ENCODE results near the gene RSBN1. TPM values are rescaled to one million over a fixed set of nuclear protein-coding genes. Genes with fewer than 3 reads are reported as not detected.
A peak's percentile ranks its signal among the peaks of the same experiment; 100 is the strongest.

RSBN1 gene
- total RNA-seq, 1 donor from 2014 or later: 14.1 TPM

- Histone ChIP-seq H3K36me3 (ENCODE audit: control insufficient read depth in 3 of 3, insufficient read depth in 3 of 3, low read length in 3 of 3) (no peaks in the 10 kb centered on the region), H3K9ac (ENCODE audit: low read depth in 1 of 3, low read length in 3 of 3) (peak overlapping the region in 1 of 3 donors; percentile 45), H3K4me3 (ENCODE audit: low read length in 3 of 3) (peak overlapping the region; percentile 11 to 30 (median 18)), H3K27ac (ENCODE audit: low read depth, low read length) (peak overlapping the region; percentile 63), H3K27me3 (ENCODE audit: control insufficient read depth in 3 of 3, insufficient read depth in 3 of 3, low read length in 3 of 3) (no peaks in the 10 kb centered on the region), H3K9me3 (ENCODE audit: control insufficient read depth in 3 of 3, low read length in 3 of 3) (no peaks in the 10 kb centered on the region), H3K4me1 (ENCODE audit: control insufficient read depth in 3 of 3, insufficient read depth in 3 of 3, low read length in 3 of 3) (peaks cover 31 to 42% (median 37%) of the 10 kb centered on the region in 3 donors)
These were observed 28.8 kb downstream of the RSBN1 start for GRCh38 chr1:113783254-113784103.

DNA sequence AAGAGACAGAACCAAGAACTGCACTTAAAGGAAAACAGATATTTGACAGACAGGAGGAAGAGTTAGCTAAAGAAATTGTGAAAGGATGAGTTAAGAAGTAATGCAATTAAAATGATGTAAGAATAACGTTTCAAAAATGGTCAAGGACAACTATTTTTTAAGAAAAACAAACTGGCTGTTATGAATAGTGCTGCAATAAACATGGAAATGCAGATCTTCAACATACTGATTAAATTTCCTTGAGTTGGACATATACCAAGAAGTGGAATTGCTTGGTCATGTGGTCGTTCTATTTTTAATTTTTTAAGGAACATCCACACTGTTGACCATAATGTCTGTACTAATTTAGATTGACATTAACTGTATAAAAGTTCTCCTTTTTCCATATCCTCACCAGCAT lies 29.9 kb downstream of the RSBN1 start:
- H3K36me3 ChIP-seq (ENCODE audit: control insufficient read depth in 3 of 3, insufficient read depth in 3 of 3, low read length in 3 of 3): peaks cover 0 to 3% (median 0%) of the 10 kb centered on the region in 3 donors

GRCh38 chr1:113780374-113781146 lies 31.7 kb downstream of the RSBN1 start:
- H3K4me3 ChIP-seq (ENCODE audit: low read length in 3 of 3): no peak overlapping the region
- peaks cover 29 to 37% (median 29%) of the 10 kb centered on the region in 3 donors for H3K4me1 ChIP-seq (ENCODE audit: control insufficient read depth in 3 of 3, insufficient read depth in 3 of 3, low read length in 3 of 3)
- H3K9ac ChIP-seq (ENCODE audit: low read depth in 1 of 3, low read length in 3 of 3): no peak overlapping the region
- H3K27me3 ChIP-seq (ENCODE audit: control insufficient read depth in 3 of 3, insufficient read depth in 3 of 3, low read length in 3 of 3): no peaks in the 10 kb centered on the region
- H3K36me3 ChIP-seq (ENCODE audit: control insufficient read depth in 3 of 3, insufficient read depth in 3 of 3, low read length in 3 of 3): peaks cover 3 to 13% (median 10%) of the 10 kb centered on the region in 3 donors
- no peaks in the 10 kb centered on the region for H3K9me3 ChIP-seq (ENCODE audit: control insufficient read depth in 3 of 3, low read length in 3 of 3)
- no peak overlapping the region for H3K27ac ChIP-seq (ENCODE audit: low read depth, low read length)

More for the DNA sequence above, 29.9 kb downstream of the RSBN1 start:
- H3K4me1 ChIP-seq (ENCODE audit: control insufficient read depth in 3 of 3, insufficient read depth in 3 of 3, low read length in 3 of 3): peaks cover 31 to 42% (median 37%) of the 10 kb centered on the region in 3 donors
- H3K9me3 ChIP-seq (ENCODE audit: control insufficient read depth in 3 of 3, low read length in 3 of 3): no peaks in the 10 kb centered on the region
- H3K27me3 ChIP-seq (ENCODE audit: control insufficient read depth in 3 of 3, insufficient read depth in 3 of 3, low read length in 3 of 3): no peaks in the 10 kb centered on the region
- H3K9ac ChIP-seq (ENCODE audit: low read depth in 1 of 3, low read length in 3 of 3): no peak overlapping the region
- peak overlapping the region; percentile 19 for H3K27ac ChIP-seq (ENCODE audit: low read depth, low read length)
- no peak overlapping the region for H3K4me3 ChIP-seq (ENCODE audit: low read length in 3 of 3)

- Histone ChIP-seq H3K27ac (ENCODE audit: low read depth, low read length) (no peak overlapping the region), H3K27me3 (ENCODE audit: control insufficient read depth in 3 of 3, insufficient read depth in 3 of 3, low read length in 3 of 3) (no peaks in the 10 kb centered on the region), H3K4me3 (ENCODE audit: low read length in 3 of 3) (no peak overlapping the region), H3K9me3 (ENCODE audit: control insufficient read depth in 3 of 3, low read length in 3 of 3) (no peaks in the 10 kb centered on the region), H3K4me1 (ENCODE audit: control insufficient read depth in 3 of 3, insufficient read depth in 3 of 3, low read length in 3 of 3) (peaks cover 23 to 34% (median 23%) of the 10 kb centered on the region in 3 donors), H3K36me3 (ENCODE audit: control insufficient read depth in 3 of 3, insufficient read depth in 3 of 3, low read length in 3 of 3) (peaks cover 3 to 14% (median 10%) of the 10 kb centered on the region in 3 donors), H3K9ac (ENCODE audit: low read depth in 1 of 3, low read length in 3 of 3) (no peak overlapping the region)
These were observed 32.7 kb downstream of the RSBN1 start for GRCh38 chr1:113779542-113779941.

- no peaks in the 10 kb centered on the region for H3K27me3 ChIP-seq (ENCODE audit: control insufficient read depth in 3 of 3, insufficient read depth in 3 of 3, low read length in 3 of 3)
- H3K27ac ChIP-seq (ENCODE audit: low read depth, low read length): no peak overlapping the region
- H3K9ac ChIP-seq (ENCODE audit: low read depth in 1 of 3, low read length in 3 of 3): no peak overlapping the region
- no peak overlapping the region for H3K4me3 ChIP-seq (ENCODE audit: low read length in 3 of 3)
- peaks cover 9 to 14% (median 11%) of the 10 kb centered on the region in 3 donors for H3K4me1 ChIP-seq (ENCODE audit: control insufficient read depth in 3 of 3, insufficient read depth in 3 of 3, low read length in 3 of 3)
- peaks cover 6 to 14% (median 13%) of the 10 kb centered on the region in 3 donors for H3K36me3 ChIP-seq (ENCODE audit: control insufficient read depth in 3 of 3, insufficient read depth in 3 of 3, low read length in 3 of 3)
- no peaks in the 10 kb centered on the region for H3K9me3 ChIP-seq (ENCODE audit: control insufficient read depth in 3 of 3, low read length in 3 of 3)
These were observed 34.7 kb downstream of the RSBN1 start for GRCh38 chr1:113777561-113777960.

GRCh38 chr1:113770031-113770430 lies 42.2 kb downstream of the RSBN1 start:
- Histone ChIP-seq H3K36me3 (ENCODE audit: control insufficient read depth in 3 of 3, insufficient read depth in 3 of 3, low read length in 3 of 3) (peaks cover 8 to 27% (median 23%) of the 10 kb centered on the region in 3 donors), H3K9me3 (ENCODE audit: control insufficient read depth in 3 of 3, low read length in 3 of 3) (no peaks in the 10 kb centered on the region), H3K4me1 (ENCODE audit: control insufficient read depth in 3 of 3, insufficient read depth in 3 of 3, low read length in 3 of 3) (no peaks in the 10 kb centered on the region), H3K27me3 (ENCODE audit: control insufficient read depth in 3 of 3, insufficient read depth in 3 of 3, low read length in 3 of 3) (no peaks in the 10 kb centered on the region), H3K9ac (ENCODE audit: low read depth in 1 of 3, low read length in 3 of 3) (no peak overlapping the region), H3K27ac (ENCODE audit: low read depth, low read length) (no peak overlapping the region), H3K4me3 (ENCODE audit: low read length in 3 of 3) (no peak overlapping the region)

DNA sequence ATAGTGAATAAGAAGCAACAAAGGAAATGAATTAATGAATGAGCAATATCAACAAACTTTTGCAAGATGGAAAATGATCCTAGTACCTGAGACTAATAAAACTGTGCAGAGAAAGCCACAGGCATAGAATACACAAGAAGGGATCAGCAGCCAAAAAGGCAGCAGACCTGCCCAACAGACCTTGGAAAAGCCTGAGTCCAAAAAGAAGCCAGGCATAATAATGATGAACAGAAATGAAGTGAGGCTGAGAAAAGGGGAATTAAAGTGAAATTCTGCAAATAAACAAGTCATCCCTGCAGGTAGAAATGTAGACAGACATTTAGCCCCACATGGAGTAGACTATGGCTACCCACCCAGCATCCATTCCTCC lies 42.7 kb downstream of the RSBN1 start:
- Histone ChIP-seq H3K27me3 (ENCODE audit: control insufficient read depth in 3 of 3, insufficient read depth in 3 of 3, low read length in 3 of 3) (no peaks in the 10 kb centered on the region), H3K9me3 (ENCODE audit: control insufficient read depth in 3 of 3, low read length in 3 of 3) (no peaks in the 10 kb centered on the region), H3K4me1 (ENCODE audit: control insufficient read depth in 3 of 3, insufficient read depth in 3 of 3, low read length in 3 of 3) (no peaks in the 10 kb centered on the region), H3K27ac (ENCODE audit: low read depth, low read length) (no peak overlapping the region), H3K36me3 (ENCODE audit: control insufficient read depth in 3 of 3, insufficient read depth in 3 of 3, low read length in 3 of 3) (peaks cover 10 to 27% (median 23%) of the 10 kb centered on the region in 3 donors), H3K4me3 (ENCODE audit: low read length in 3 of 3) (no peak overlapping the region), H3K9ac (ENCODE audit: low read depth in 1 of 3, low read length in 3 of 3) (no peak overlapping the region)

DNA sequence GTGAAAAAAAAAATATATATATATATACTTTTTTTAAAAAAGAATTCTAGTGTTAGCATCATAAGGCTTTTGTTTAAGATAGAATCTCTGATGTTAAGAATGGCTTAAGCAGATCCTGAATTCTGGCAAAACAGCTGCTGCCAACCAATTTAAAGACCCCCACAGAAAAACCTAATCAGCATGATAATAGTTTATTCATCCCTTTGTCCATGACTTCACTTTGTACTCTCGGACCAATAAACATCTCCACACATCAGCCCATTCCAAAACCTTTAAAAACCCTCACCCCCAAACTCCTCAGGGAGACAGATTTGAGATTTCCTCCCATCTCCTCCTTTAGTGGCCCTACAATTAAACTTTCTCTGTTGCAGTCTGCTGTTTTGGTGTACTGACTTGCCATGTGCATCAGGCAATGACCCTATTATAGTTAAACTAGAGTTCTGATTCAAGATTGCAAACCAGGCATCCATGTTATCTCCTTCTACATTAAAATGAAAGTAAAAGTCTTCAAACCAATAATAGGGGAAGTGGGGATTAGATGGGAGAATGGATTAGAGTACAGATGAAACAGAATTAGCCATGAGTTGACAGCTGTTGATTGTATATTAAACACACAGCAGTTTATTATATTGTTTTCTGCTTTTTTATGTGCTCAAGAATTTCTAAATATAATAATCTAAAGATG lies 43.2 kb downstream of the RSBN1 start:
- H3K4me3 ChIP-seq (ENCODE audit: low read length in 3 of 3): no peak overlapping the region
- peak overlapping the region in 1 of 3 donors; percentile 7 for H3K9ac ChIP-seq (ENCODE audit: low read depth in 1 of 3, low read length in 3 of 3)
- H3K27me3 ChIP-seq (ENCODE audit: control insufficient read depth in 3 of 3, insufficient read depth in 3 of 3, low read length in 3 of 3): no peaks in the 10 kb centered on the region
- H3K4me1 ChIP-seq (ENCODE audit: control insufficient read depth in 3 of 3, insufficient read depth in 3 of 3, low read length in 3 of 3): no peaks in the 10 kb centered on the region
- no peak overlapping the region for H3K27ac ChIP-seq (ENCODE audit: low read depth, low read length)
- no peaks in the 10 kb centered on the region for H3K9me3 ChIP-seq (ENCODE audit: control insufficient read depth in 3 of 3, low read length in 3 of 3)
- H3K36me3 ChIP-seq (ENCODE audit: control insufficient read depth in 3 of 3, insufficient read depth in 3 of 3, low read length in 3 of 3): peaks cover 10 to 27% (median 23%) of the 10 kb centered on the region in 3 donors

DNA sequence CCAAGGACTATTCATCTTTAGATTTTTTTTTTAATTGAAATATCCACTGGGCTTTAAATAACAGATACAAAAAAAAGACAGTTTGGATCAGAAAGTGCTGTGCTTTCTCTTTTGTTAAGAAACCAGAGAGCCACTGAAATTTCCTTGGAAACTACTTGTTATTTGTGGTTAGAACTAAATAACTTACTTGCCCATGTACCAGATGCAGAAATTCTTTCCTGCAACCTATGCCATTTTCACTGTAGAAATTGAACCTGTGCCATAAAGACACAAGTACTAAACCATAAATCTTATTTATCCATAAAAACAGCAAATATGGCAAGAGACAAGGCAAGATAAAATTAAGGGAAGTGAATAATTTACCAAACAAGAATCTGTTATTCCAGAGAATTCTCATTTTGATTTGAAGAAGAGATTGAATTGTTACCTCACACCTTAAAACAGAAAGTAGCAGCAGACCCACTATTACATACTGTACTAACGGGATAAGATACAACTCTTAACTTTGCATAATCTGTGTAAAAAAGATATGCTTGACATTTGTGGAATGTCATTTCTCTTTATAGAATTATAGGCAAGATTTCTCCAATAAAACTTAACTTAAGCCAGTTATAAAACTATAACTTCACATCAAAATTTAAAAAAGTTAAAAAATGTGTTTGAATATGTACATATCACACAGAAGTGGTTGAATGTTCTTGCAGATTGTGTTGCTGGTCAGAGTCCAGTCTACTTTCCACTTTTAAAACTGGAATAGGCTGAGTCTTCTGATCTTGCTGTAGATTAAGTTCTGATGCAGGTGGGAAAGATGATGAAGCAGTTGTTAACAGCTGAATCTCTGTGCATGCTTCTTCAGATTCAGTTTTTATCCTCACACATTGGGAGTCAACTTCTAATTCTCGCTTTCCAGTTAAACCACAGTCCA lies 46.7 kb downstream of the RSBN1 start:
- no peaks in the 10 kb centered on the region for H3K27me3 ChIP-seq (ENCODE audit: control insufficient read depth in 3 of 3, insufficient read depth in 3 of 3, low read length in 3 of 3)
- H3K27ac ChIP-seq (ENCODE audit: low read depth, low read length): no peak overlapping the region
- H3K4me3 ChIP-seq (ENCODE audit: low read length in 3 of 3): no peak overlapping the region
- peaks cover 8 to 27% (median 24%) of the 10 kb centered on the region in 3 donors for H3K36me3 ChIP-seq (ENCODE audit: control insufficient read depth in 3 of 3, insufficient read depth in 3 of 3, low read length in 3 of 3)
- H3K9ac ChIP-seq (ENCODE audit: low read depth in 1 of 3, low read length in 3 of 3): no peak overlapping the region
- H3K9me3 ChIP-seq (ENCODE audit: control insufficient read depth in 3 of 3, low read length in 3 of 3): no peaks in the 10 kb centered on the region
- H3K4me1 ChIP-seq (ENCODE audit: control insufficient read depth in 3 of 3, insufficient read depth in 3 of 3, low read length in 3 of 3): no peaks in the 10 kb centered on the region
